ENCODE results near the gene GRIK3. TPM values are rescaled to one million over a fixed set of nuclear protein-coding genes. Genes with fewer than 3 reads are reported as not detected.

GRIK3 gene
- total RNA-seq, 1 experiment from 2014 or later, result not detected

DNA sequence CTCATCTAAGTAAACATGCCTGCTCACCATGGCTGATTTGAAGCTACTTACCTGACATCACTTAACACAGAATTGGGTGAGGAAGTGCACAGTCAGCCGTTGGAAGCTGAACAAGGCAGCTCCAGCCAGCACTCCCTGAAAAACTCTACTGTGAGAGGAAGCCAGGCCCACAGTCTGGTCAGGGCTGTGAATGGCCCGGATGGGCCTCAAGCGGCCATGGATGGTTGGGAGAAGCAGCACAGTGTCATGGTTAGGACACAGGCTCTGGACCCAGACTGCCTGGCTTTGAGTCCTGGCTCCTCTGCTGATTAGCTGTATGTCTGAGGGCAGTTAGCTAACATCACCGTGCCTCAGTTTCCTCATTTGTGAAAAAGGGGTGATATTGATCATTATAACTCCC lies 267.8 kb downstream of the GRIK3 start:
- intact Hi-C loops (cut with micrococcal nuclease), result no loop called here
- H2AFZ ChIP-seq (ENCODE audit: low read length), result no peak overlapping the region
- no peaks in the 10 kb centered on the region for H3K9me3 ChIP-seq (ENCODE audit: low read length)
- H3K4me2 ChIP-seq (ENCODE audit: low read length), result no peak overlapping the region
- H4K20me1 ChIP-seq (ENCODE audit: low read length), result no peaks in the 10 kb centered on the region
- no peaks in the 10 kb centered on the region for H3K36me3 ChIP-seq (ENCODE audit: low read depth, low read length)
- BruUV-seq (replicated peaks), result no TSS peak
- no peaks in the 10 kb centered on the region for H3K9me2 ChIP-seq (replicated peaks; ENCODE audit: low read length)
- ChIA-PET CTCF (no interaction called here), POLR2A (ENCODE audit: unreplicated experiment) (no interaction called here)
- TF ChIP-seq EZH2 (IDR thresholded peaks at IDR 0.05; ENCODE audit: low read length, unreplicated experiment) (no peak), EZH2phosphoT487 (IDR thresholded peaks at IDR 0.05; ENCODE audit: borderline replicate concordance, low read length) (no peak)
- TF ChIP-seq, protein P1, sequence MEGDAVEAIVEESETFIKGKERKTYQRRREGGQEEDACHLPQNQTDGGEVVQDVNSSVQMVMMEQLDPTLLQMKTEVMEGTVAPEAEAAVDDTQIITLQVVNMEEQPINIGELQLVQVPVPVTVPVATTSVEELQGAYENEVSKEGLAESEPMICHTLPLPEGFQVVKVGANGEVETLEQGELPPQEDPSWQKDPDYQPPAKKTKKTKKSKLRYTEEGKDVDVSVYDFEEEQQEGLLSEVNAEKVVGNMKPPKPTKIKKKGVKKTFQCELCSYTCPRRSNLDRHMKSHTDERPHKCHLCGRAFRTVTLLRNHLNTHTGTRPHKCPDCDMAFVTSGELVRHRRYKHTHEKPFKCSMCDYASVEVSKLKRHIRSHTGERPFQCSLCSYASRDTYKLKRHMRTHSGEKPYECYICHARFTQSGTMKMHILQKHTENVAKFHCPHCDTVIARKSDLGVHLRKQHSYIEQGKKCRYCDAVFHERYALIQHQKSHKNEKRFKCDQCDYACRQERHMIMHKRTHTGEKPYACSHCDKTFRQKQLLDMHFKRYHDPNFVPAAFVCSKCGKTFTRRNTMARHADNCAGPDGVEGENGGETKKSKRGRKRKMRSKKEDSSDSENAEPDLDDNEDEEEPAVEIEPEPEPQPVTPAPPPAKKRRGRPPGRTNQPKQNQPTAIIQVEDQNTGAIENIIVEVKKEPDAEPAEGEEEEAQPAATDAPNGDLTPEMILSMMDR (conservative IDR thresholded peaks at IDR 0.05; ENCODE audit: low read depth, low read length), result no peak
- no peak overlapping the region for H3K9ac ChIP-seq (ENCODE audit: low read length)
- H3K27ac ChIP-seq (ENCODE audit: low read length), result no peak overlapping the region
- no peaks in the 10 kb centered on the region for H3F3A ChIP-seq (ENCODE audit: low read length, unreplicated experiment)
- ATAC-seq (no peak), DNase-seq (no peak)
- H3K27me3 ChIP-seq (ENCODE audit: low read length), result peaks cover 37% of the 10 kb centered on the region
- H3K4me1 ChIP-seq (ENCODE audit: insufficient read depth, low read length), result no peaks in the 10 kb centered on the region
- no peaks in the 10 kb centered on the region for H3K79me2 ChIP-seq (ENCODE audit: low read length)
- H3K4me3 ChIP-seq (ENCODE audit: low read length), result no peak overlapping the region

DNA sequence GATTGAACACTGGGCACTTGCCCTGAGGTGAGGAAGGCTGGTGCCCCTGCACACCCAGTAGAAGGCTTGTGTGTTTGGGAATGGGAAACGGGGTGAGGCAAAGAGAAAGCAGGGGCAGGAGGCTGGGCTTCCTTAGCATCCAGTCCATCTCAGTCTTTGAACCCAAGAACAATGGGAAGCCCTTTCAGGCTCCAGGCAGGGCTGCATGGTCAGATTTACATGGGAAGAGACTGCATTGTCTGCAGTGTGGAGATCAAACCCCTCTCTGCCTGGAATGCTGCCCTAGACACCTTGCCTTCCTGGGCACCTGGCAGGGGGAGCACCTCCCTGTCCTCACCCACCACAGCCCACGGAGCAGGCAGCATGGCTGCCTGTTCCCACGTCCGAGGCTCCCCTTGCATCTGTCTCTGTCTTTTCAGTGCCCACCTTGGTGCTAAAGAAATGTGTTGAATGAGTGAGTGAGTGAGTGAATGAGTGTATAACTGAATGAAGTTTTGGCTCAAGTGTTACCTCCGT lies 268.5 kb downstream of the GRIK3 start:
- Histone ChIP-seq H3K4me1 (ENCODE audit: insufficient read depth, low read length) (0 out of 2 replicates have a peak, but pooled peaks cover 5% of the 10 kb centered on the region), H3K9me3 (ENCODE audit: low read length) (no peaks in the 10 kb centered on the region), H3F3A (ENCODE audit: low read length, unreplicated experiment) (no peaks in the 10 kb centered on the region), H4K20me1 (ENCODE audit: low read length) (no peaks in the 10 kb centered on the region), H2AFZ (ENCODE audit: low read length) (no peak overlapping the region), H3K4me3 (ENCODE audit: low read length) (no peak overlapping the region), H3K27ac (ENCODE audit: low read length) (no peak overlapping the region), H3K9ac (ENCODE audit: low read length) (no peak overlapping the region), H3K79me2 (ENCODE audit: low read length) (no peaks in the 10 kb centered on the region), H3K9me2 (replicated peaks; ENCODE audit: low read length) (no peaks in the 10 kb centered on the region), H3K4me2 (ENCODE audit: low read length) (no peak overlapping the region), H3K27me3 (ENCODE audit: low read length) (peaks cover 31% of the 10 kb centered on the region), H3K36me3 (ENCODE audit: low read depth, low read length) (no peaks in the 10 kb centered on the region)
- ATAC-seq, result no peak
- no TSS peak for BruUV-seq (replicated peaks)
- no peak for DNase-seq
- no peak for TF ChIP-seq EZH2 (IDR thresholded peaks at IDR 0.05; ENCODE audit: low read length, unreplicated experiment)
- TF ChIP-seq, protein P1 (conservative IDR thresholded peaks at IDR 0.05; ENCODE audit: low read depth, low read length), result no peak
- no peak for TF ChIP-seq EZH2phosphoT487 (IDR thresholded peaks at IDR 0.05; ENCODE audit: borderline replicate concordance, low read length)
- CTCF ChIA-PET, result no interaction called here
- POLR2A ChIA-PET (ENCODE audit: unreplicated experiment), result no interaction called here
- intact Hi-C loops (cut with micrococcal nuclease), result no loop called here

DNA sequence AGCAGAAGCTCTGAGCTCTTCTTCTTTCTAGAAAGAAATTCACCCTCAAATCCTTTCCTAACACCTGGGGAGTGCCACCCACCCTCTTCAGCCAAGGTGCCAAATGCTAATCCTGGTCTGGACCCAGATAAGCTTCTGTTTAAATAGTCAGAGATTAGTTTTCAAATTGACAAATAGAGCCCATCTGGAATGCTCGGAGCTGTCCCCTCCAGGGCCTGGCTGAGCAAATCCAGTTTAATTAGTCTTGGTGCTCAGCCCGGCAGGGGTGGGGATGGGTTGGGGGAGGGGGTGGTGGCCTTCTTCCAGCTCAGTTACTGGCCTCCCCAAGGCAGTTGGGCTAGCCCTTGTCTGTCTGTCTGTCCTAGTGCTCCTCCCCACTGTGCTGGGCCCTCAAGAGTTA lies 269.5 kb downstream of the GRIK3 start:
- ATAC-seq, result no peak
- Histone ChIP-seq H3K4me2 (ENCODE audit: low read length) (no peak overlapping the region), H3F3A (ENCODE audit: low read length, unreplicated experiment) (no peaks in the 10 kb centered on the region), H3K9me3 (ENCODE audit: low read length) (no peaks in the 10 kb centered on the region), H3K4me3 (ENCODE audit: low read length) (no peak overlapping the region), H3K27ac (ENCODE audit: low read length) (no peak overlapping the region), H3K9me2 (replicated peaks; ENCODE audit: low read length) (no peaks in the 10 kb centered on the region), H3K36me3 (ENCODE audit: low read depth, low read length) (no peaks in the 10 kb centered on the region), H4K20me1 (ENCODE audit: low read length) (no peaks in the 10 kb centered on the region), H3K9ac (ENCODE audit: low read length) (no peak overlapping the region), H2AFZ (ENCODE audit: low read length) (no peak overlapping the region), H3K79me2 (ENCODE audit: low read length) (no peaks in the 10 kb centered on the region), H3K4me1 (ENCODE audit: insufficient read depth, low read length) (0 out of 2 replicates have a peak, but pooled peaks cover 6% of the 10 kb centered on the region), H3K27me3 (ENCODE audit: low read length) (peaks cover 20% of the 10 kb centered on the region)
- BruUV-seq (replicated peaks), result no TSS peak
- ChIA-PET POLR2A (ENCODE audit: unreplicated experiment) (no interaction called here), CTCF (interaction anchor here (0.6 kb wide), 1 partner anchor 9 kb away, joined by 5 read pairs; no protein-coding TSS in a partner anchor)
- TF ChIP-seq EZH2 (IDR thresholded peaks at IDR 0.05; ENCODE audit: low read length, unreplicated experiment), result no peak
- no peak for TF ChIP-seq EZH2phosphoT487 (IDR thresholded peaks at IDR 0.05; ENCODE audit: borderline replicate concordance, low read length)
- TF ChIP-seq, protein P1 (conservative IDR thresholded peaks at IDR 0.05; ENCODE audit: low read depth, low read length), result no peak
- intact Hi-C loops (cut with micrococcal nuclease), result no loop called here
- no peak for DNase-seq
